ENCODE measurements around the gene OR2T4. TPM values are rescaled to one million over a fixed set of nuclear protein-coding genes. Genes with fewer than 3 reads are reported as not detected.

The OR2T4 gene, protein sequence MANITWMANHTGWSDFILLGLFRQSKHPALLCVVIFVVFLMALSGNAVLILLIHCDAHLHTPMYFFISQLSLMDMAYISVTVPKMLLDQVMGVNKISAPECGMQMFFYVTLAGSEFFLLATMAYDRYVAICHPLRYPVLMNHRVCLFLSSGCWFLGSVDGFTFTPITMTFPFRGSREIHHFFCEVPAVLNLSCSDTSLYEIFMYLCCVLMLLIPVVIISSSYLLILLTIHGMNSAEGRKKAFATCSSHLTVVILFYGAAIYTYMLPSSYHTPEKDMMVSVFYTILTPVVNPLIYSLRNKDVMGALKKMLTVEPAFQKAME
- not detected for polyA plus RNA-seq (ENCODE audit: low read depth in 6 of 6)

DNA sequence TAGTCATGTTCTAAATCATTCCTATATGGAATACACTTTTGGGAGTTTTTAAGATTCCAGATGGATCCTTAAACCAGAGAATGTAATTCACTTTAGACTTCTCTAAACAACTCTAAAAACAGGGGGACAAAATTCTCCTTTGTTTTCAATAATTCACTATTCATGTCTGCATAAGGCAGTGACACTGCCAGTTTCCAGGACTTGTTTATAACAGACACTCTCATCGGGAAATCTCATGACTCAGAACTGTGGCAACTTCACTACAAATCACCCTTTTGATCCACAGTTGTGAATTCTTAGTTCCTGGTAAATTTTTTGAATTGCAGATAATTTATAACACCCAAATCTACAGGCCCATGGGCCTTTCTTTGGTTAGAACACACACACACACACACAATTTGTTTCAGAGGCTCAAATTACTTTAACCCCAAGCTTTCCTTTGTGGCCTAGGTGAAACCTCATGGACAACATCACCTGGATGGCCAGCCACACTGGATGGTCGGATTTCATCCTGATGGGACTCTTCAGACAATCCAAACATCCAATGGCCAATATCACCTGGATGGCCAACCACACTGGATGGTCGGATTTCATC lies at the start of gene OR2T4:
Gene OR2T4, plus strand, starts transcription at position 545 of the 595 bp plus-strand sequence. Its CDS starts 0 bp downstream, at position 545.
- Mint-ChIP-seq H3K36me3 (no peaks in the 10 kb centered on the region), H3K4me1 (peaks cover 0 to 3% (median 0%) of the 10 kb centered on the region in 3 donors), H3K4me3 (no peak within 1 kb of the TSS), H3K27ac (no peak within 1 kb of the TSS), H3K9me3 (peaks cover 0 to 10% (median 0%) of the 10 kb centered on the region in 7 donors), H3K27me3 (peaks cover 0 to 8% (median 6%) of the 10 kb centered on the region in 3 donors)
- no peak for ATAC-seq (ENCODE audit: low read depth in 2 of 2)
- DNase-seq = no peak

DNA sequence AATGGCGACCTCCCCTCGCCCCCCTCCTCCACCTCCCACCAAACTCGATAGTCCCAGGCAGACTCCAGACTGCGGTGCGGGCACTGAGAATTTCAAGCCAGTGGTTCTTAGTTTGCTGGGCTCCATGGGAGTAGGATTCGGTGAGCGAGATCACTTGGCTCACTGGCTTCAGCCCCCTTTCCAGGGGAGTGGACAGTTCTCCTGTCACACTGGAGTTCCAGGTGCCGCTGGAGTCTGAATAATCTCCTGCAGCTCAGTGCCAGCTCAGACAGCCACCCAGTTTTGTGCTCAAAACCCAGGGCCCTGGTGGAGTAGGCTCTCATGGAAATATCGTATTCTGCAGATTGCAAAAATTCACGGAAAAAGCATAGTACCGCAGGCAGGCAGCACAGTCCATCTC lies 44.7 kb upstream of the OR2T4 start:
- no peak overlapping the region for H3K27ac Mint-ChIP-seq
- no peaks in the 10 kb centered on the region for H3K4me1 Mint-ChIP-seq
- peaks cover 5 to 43% (median 30%) of the 10 kb centered on the region in 7 donors for H3K9me3 Mint-ChIP-seq
- H3K36me3 Mint-ChIP-seq = peaks cover 0 to 18% of the 10 kb centered on the region in 2 donors
- peaks cover 0 to 22% (median 18%) of the 10 kb centered on the region in 3 donors for H3K27me3 Mint-ChIP-seq
- H3K4me3 Mint-ChIP-seq = no peak overlapping the region
- ATAC-seq (ENCODE audit: low read depth in 2 of 2) (no peak), DNase-seq (no peak)

DNA sequence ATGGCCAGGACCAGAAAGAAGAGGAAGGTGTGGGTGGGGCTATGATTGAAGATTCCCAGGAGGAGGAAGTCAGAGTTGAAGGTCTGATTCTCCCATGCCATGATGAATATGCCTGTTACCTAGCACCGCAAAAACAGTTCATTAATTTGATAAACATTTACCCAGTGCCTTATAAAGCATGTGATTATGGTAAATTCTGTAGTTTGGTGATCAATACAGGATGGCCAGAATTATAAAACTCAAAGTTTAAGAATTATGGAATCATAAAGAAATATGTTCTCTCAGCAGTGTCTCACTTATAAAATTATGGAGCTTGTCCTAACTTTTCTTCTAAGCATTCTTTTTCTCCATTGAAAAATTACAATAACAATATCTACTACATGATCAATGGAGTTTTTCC lies 37.0 kb upstream of the OR2T4 start, which contains the start of gene OR2M7:
Gene OR2M7, minus strand, starts transcription at position 101 of the 400 bp plus-strand sequence. Its CDS starts 0 bp downstream, at position 101.
- no peak for ATAC-seq (ENCODE audit: low read depth in 2 of 2)
- H3K4me3 Mint-ChIP-seq = no peak within 1 kb of the TSS
- no peak for DNase-seq
- H3K27ac Mint-ChIP-seq = peak within 1 kb of the TSS in 1 of 6 donors; percentile 11
- H3K36me3 Mint-ChIP-seq = no peaks in the 10 kb centered on the region
- peaks cover 0 to 8% (median 5%) of the 10 kb centered on the region in 3 donors for H3K27me3 Mint-ChIP-seq
- peaks cover 0 to 6% (median 0%) of the 10 kb centered on the region in 7 donors for H3K9me3 Mint-ChIP-seq
- H3K4me1 Mint-ChIP-seq = no peaks in the 10 kb centered on the region

DNA sequence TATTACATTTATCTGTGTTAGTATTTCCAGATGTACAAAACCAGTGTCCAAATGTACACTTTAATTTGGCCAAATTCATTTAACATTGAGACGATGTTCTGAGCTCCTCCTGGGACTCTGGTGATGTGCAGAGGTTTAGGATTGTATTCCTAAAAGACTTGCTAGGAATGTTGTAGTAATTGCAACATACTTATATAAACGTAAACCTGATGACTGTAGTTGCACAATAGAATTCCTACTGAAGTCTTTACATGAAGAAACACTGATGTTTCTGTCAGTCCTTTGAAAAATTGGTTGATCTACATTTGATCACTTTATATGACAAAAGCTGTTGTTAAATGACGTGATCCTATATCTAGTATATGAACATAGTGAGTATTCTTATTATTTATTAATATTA lies 18.0 kb upstream of the OR2T4 start:
- no peak overlapping the region for H3K4me3 Mint-ChIP-seq
- DNase-seq (no peak), ATAC-seq (ENCODE audit: low read depth in 2 of 2) (no peak)
- H3K4me1 Mint-ChIP-seq = no peaks in the 10 kb centered on the region
- H3K27me3 Mint-ChIP-seq = peaks cover 0 to under 1% (median 0%) of the 10 kb centered on the region in 3 donors
- H3K36me3 Mint-ChIP-seq = no peaks in the 10 kb centered on the region
- no peak overlapping the region for H3K27ac Mint-ChIP-seq
- no peaks in the 10 kb centered on the region for H3K9me3 Mint-ChIP-seq

DNA sequence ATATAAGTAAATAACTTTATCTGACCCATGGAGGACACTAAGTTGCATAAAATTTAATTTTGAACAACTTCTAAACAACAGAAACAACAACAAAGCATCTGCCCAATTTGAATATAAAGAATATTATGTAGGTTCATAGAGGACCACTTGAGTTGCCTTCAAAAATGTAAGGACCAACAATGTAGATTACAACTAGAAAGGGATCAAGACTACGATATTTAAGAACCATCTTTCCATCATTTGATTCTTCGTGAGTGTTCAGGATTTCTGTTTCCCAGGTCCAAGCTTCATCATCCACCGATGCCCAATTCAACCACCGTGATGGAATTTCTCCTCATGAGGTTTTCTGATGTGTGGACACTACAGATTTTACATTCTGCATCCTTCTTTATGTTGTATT lies 13.0 kb upstream of the OR2T4 start, which contains the start of gene OR14C36:
Gene OR14C36, plus strand, starts transcription at position 301 of the 400 bp plus-strand sequence. Its CDS starts 0 bp downstream, at position 301.
- Mint-ChIP-seq H3K36me3 (no peaks in the 10 kb centered on the region), H3K4me1 (no peaks in the 10 kb centered on the region), H3K4me3 (no peak within 1 kb of the TSS), H3K27ac (no peak within 1 kb of the TSS), H3K9me3 (no peaks in the 10 kb centered on the region), H3K27me3 (peaks cover 0 to 13% (median 10%) of the 10 kb centered on the region in 3 donors)
- ATAC-seq (ENCODE audit: low read depth in 2 of 2) = no peak
- DNase-seq = no peak

- Mint-ChIP-seq H3K36me3 (no peaks in the 10 kb centered on the region), H3K27me3 (peaks cover 0 to 8% (median 6%) of the 10 kb centered on the region in 3 donors)
- ATAC-seq (ENCODE audit: low read depth in 2 of 2) = no peak
These were observed 2.0 kb upstream of the OR2T4 start for GRCh38 chr1:248359415-248359814.

GRCh38 chr1:248366609-248367008 lies 5.1 kb downstream of the OR2T4 start:
- DNase-seq = no peak
- Mint-ChIP-seq H3K4me3 (no peak overlapping the region), H3K9me3 (peaks cover 0 to 10% (median 0%) of the 10 kb centered on the region in 7 donors), H3K36me3 (no peaks in the 10 kb centered on the region), H3K27me3 (peaks cover 6 to 9% (median 8%) of the 10 kb centered on the region in 3 donors), H3K27ac (no peak overlapping the region), H3K4me1 (no peaks in the 10 kb centered on the region)
- no peak for ATAC-seq (ENCODE audit: low read depth in 2 of 2)

More at GRCh38 chr1:248359415-248359814, 2.0 kb upstream of the OR2T4 start:
- no peak overlapping the region for H3K27ac Mint-ChIP-seq
- H3K4me1 Mint-ChIP-seq = peaks cover 0 to 3% (median 0%) of the 10 kb centered on the region in 3 donors
- no peak for DNase-seq
- H3K9me3 Mint-ChIP-seq = peaks cover 0 to 3% (median 0%) of the 10 kb centered on the region in 7 donors
- no peak overlapping the region for H3K4me3 Mint-ChIP-seq

DNA sequence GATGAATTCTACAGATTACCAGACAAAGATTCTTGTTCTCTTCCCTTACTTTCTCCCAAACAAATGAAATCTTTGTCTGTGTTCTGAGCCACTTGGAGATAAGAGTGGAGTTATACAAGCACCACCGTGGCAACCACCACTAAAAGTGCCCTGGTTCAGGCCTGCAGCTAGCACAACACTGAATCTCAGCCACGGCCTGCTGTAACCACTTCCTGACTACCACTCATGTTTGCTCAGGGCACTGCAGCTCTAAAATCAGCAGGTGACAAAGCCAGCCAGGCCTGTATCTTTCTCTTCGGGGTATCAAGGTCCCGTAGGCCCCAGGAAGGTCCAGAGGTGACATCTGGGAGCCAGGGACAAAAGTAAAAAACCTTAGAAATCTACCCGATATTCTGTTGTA lies 10.9 kb downstream of the OR2T4 start:
- peaks cover 0 to 12% (median 8%) of the 10 kb centered on the region in 3 donors for H3K27me3 Mint-ChIP-seq
- DNase-seq = no peak
- no peak overlapping the region for H3K4me3 Mint-ChIP-seq
- H3K36me3 Mint-ChIP-seq = no peaks in the 10 kb centered on the region
- no peaks in the 10 kb centered on the region for H3K9me3 Mint-ChIP-seq
- H3K27ac Mint-ChIP-seq = no peak overlapping the region
- peaks cover 0 to 5% (median 0%) of the 10 kb centered on the region in 3 donors for H3K4me1 Mint-ChIP-seq
- ATAC-seq (ENCODE audit: low read depth in 2 of 2) = no peak

DNA sequence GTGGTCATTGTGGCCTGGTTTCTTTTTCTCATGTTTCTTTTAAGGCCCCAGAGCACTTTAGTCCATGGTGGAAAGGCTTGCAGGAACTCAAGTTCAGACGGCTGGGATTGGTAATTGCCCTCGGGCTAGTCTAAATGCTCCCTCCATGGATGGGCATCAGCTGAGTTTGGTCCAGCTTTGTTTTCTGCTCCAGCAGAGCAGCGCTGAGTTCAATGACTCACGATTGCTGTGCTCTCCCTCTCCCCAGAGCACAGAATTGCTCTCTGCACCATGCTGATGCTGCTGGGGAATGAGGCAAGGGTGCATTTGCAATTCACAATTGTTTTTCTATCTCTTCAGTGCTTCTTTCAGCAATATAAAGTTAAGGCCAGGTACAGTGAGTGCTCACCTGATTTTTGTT lies 12.3 kb downstream of the OR2T4 start:
- Mint-ChIP-seq H3K4me1 (peaks cover 0 to 5% (median 0%) of the 10 kb centered on the region in 3 donors), H3K27ac (no peak overlapping the region), H3K36me3 (no peaks in the 10 kb centered on the region), H3K27me3 (peaks cover 0 to 12% (median 8%) of the 10 kb centered on the region in 3 donors), H3K9me3 (no peaks in the 10 kb centered on the region), H3K4me3 (no peak overlapping the region)
- ATAC-seq (ENCODE audit: low read depth in 2 of 2) (no peak), DNase-seq (no peak)

DNA sequence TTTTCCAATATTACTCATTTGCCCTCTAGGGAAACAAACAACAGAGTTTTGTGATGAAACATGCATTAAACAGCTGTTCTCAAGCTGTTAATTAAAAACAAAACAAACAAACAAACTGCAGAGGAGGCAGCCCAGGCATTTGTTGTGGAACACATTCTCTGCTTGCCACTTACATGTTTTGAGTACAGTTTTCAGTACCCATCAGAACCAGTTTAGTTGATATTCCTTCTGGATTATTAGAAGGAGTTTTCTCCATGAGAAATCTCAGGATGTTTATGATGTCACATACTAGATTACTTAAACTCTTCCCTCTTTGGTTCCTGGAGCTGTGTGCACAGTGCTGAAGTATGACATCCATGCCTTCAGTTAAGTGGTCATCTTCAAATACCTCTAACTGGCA lies 14.0 kb downstream of the OR2T4 start, which contains the start of gene OR2T6:
Gene OR2T6, plus strand, starts transcription at position 301 of the 400 bp plus-strand sequence. CDS start 11,863 bp downstream, outside the sequence.
- H3K4me3 Mint-ChIP-seq = no peak within 1 kb of the TSS
- peaks cover 0 to 12% (median 5%) of the 10 kb centered on the region in 3 donors for H3K27me3 Mint-ChIP-seq
- no peak within 1 kb of the TSS for H3K27ac Mint-ChIP-seq
- DNase-seq (no peak), ATAC-seq (ENCODE audit: low read depth in 2 of 2) (no peak)
- no peaks in the 10 kb centered on the region for H3K9me3 Mint-ChIP-seq
- H3K4me1 Mint-ChIP-seq = peaks cover 0 to 5% (median 0%) of the 10 kb centered on the region in 3 donors
- H3K36me3 Mint-ChIP-seq = no peaks in the 10 kb centered on the region

DNA sequence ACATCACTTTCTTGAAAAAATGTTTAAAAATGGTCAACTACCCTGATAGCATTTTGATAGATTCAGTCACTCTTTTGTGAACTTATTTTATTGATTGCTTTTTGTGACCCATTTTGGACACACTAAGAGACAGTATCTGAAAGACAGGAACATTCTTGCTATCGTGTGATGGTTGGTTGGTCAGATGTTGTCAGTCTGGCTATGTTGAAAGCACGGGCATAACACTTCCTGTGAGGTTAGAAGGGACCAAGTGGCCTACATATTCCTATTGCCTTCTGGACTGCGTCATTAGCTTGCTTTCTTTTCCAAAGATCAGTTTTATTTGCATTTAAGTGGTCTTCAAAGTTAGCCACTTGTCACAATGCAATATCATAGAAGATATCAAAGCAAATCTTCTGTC lies 15.5 kb downstream of the OR2T4 start:
- Mint-ChIP-seq H3K4me1 (peaks cover 0 to 5% (median 0%) of the 10 kb centered on the region in 3 donors), H3K9me3 (no peaks in the 10 kb centered on the region), H3K36me3 (no peaks in the 10 kb centered on the region), H3K27ac (no peak overlapping the region), H3K4me3 (no peak overlapping the region), H3K27me3 (peaks cover 0 to 8% (median 0%) of the 10 kb centered on the region in 3 donors)
- DNase-seq (no peak), ATAC-seq (ENCODE audit: low read depth in 2 of 2) (no peak)

- H3K9me3 Mint-ChIP-seq = no peaks in the 10 kb centered on the region
- no peaks in the 10 kb centered on the region for H3K36me3 Mint-ChIP-seq
- no peaks in the 10 kb centered on the region for H3K4me1 Mint-ChIP-seq
- no peak for DNase-seq
- H3K27me3 Mint-ChIP-seq = peaks cover 0 to 11% (median 0%) of the 10 kb centered on the region in 3 donors
- H3K4me3 Mint-ChIP-seq = no peak overlapping the region
- ATAC-seq (ENCODE audit: low read depth in 2 of 2) = no peak
- H3K27ac Mint-ChIP-seq = no peak overlapping the region
These were observed 19.4 kb downstream of the OR2T4 start for GRCh38 chr1:248380854-248381253.

GRCh38 chr1:248388426-248388825 lies 27.0 kb downstream of the OR2T4 start:
- Mint-ChIP-seq H3K36me3 (no peaks in the 10 kb centered on the region), H3K9me3 (peaks cover 0 to 4% (median 0%) of the 10 kb centered on the region in 7 donors), H3K4me3 (no peak overlapping the region), H3K27me3 (peaks cover 0 to 37% (median 5%) of the 10 kb centered on the region in 3 donors), H3K4me1 (no peaks in the 10 kb centered on the region), H3K27ac (peak overlapping the region in 1 of 6 donors; percentile 15)
- no peak for ATAC-seq (ENCODE audit: low read depth in 2 of 2)
- DNase-seq = no peak

Data from naive B cell (primary cell).